ENCODE measurements around the gene CIDEA.

The CIDEA gene

DNA sequence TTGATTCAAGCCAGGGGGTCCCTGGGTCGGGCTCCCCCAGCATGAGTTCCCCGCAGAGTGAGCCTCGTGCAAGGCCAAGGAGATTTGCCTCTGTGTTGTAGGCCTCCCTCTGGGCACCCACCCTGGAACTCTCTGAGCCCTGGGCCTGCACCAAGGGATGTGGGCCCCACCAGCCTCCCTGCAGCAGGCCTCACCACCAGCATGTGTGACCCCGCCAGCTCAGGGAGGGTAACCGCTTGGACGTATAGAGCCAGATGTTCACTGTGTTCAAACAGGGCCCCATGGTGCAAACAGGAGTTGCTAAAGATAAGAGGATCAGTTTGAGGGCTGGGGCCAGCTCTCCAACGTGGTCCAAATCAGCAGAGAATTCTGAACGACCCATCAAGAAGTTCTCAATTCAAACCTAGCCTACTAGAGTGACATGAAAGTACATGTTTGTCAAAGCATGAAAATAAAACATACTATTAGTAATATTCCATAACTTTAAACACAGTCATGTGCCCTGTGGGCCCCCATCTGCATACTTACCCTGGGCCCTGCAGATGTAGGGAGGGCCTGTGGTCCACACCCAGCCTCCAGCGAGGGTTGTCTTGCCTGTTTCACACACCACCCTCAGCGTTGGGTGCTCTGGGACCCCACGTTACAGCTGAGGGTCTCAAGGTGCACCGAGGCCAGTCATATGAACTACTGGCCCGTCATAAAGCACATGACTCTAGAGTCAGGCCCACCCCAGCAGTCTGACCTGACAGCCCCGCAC, 48.4 kb downstream of the CIDEA start:
- DNase-seq, result no peak

DNA sequence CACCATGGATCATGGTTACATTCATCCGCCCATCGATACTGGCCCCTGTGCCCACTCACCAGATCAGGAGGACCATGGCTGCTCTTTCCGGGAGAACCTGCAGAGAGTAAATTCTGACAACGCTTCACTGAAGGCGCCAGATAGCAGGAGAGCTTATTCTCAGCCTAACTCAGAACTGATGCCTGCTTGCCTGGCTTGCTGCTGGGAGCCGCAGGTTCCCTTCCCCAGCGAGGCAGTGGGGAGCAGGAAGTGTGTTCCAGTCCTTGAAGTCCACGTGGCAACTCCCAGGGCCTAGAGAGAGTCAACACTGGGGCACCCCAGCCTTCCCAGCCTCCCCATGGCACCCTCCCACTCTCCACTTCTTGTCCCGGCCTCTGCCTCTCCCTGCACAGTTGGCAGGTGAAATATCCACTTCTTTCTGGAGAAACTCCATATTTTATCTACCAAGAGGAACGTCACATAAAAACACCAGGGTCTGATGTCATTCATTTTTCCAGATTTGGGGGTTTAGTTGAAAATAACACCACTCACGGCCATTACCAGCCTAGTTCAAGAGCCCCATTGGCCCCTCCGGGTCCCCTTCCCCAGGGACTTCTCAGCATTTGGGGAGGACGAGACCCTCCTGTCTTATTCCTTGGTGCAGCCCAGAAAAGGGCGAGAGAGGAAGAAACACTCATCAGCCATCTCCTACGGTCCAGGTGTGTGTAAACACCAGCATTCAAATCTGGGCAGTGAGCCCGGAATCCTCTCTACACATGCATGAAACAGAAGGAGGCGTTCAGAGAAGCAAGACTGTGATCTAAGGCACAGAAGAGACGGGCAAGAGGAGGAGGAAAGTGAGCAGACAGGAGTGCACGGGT, 50.4 kb downstream of the CIDEA start:
- DNase-seq, result no peak

DNA sequence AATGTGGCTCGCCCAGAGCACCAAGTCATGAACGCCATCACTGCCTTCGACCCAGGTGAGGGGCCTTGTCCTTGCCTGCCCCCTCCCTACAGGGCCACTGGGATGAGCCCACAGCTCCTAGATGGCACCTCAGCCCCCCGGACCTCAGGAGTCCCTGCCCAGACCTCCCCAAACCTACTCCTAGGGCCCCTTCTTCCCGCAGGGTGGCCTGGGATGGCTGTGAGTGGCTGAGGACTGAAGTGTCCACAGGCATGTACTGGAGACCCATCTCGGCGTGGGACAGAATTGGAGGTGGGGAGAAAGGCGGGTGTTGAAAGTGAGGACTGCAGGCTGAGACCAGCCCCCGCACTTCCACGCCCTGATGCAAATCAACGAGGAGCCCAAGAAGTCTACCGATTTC, 51.0 kb downstream of the CIDEA start:
- DNase-seq, result no peak

DNA sequence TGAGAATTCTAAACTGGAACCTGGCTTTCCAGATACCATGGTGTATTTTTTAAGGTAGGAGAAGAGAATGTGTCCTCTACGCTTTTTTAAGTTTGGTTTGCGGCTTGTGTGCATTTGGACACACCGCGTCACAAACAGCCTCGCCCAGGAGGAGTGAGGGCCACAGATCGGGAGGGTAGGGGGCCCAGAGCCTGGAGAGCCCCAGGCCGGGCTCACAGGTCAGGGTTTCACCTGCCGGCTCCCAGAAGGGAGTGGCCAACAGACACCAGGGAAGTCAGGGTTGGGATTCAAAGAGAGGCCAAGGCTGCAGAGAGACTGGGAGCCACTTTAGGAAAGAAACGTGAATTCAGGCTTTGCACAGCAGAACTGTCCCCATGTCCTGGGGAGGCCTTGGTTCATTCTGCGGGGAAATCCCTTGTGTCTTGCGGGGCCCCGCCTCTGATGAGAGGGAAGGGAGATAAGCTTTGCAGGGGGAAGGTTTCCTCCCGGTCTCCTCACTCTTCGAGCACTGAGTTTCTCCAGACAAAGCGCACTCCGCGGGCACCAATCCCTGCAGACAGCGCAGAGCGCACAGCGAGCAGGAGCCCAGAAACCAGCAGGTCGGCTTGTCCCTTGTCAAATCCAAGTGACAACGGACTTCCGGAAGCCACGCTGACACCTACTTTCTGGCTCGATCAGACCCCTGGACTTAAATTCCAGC, 51.9 kb downstream of the CIDEA start:
- peak; percentile 25 for DNase-seq

DNA sequence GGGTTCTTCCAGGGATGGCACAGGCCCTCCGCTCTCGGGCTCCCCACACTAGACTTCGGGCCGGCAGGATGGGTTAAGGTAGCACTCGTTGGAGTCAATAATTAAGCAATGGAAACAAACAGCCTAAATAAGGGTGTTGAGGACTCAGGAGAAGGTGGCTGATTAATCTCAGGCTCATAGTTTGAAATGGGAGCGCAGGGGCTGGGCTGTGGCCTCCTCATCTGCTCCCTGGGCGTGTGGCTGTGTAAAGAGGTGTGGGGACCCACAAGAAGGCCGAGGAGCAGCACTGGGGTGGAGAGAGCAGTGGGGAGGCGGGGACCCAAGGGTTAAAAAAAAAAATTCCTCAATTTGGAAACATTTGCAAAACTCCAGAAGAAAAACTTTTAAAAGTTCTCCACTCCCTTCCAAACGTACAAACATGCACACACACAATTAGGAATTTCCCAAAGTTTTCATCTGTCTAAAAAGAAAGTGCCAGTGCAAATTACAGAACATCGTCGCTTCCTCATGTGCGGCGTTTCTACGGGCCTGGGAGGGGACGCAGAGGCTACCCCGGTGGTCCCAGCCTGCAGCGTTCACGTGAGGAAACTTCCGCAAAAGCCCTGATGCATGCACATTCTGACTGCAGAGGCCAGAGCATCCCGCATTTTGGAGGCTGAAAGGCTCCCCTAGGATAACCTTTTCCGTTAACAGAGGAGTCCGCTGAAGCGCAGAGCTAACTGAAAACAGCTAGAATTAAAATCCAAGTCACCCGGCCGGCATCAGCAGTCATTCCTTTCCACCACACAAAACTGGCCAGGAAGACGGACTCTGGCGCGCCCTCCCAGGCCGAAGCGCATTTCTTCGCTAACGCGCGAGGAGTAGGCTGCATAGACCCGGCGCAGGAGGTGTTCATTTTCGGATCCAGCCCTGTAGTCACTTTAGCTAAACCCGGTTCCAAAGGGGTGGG, 52.9 kb downstream of the CIDEA start:
- peak; percentile 69 for DNase-seq

DNA sequence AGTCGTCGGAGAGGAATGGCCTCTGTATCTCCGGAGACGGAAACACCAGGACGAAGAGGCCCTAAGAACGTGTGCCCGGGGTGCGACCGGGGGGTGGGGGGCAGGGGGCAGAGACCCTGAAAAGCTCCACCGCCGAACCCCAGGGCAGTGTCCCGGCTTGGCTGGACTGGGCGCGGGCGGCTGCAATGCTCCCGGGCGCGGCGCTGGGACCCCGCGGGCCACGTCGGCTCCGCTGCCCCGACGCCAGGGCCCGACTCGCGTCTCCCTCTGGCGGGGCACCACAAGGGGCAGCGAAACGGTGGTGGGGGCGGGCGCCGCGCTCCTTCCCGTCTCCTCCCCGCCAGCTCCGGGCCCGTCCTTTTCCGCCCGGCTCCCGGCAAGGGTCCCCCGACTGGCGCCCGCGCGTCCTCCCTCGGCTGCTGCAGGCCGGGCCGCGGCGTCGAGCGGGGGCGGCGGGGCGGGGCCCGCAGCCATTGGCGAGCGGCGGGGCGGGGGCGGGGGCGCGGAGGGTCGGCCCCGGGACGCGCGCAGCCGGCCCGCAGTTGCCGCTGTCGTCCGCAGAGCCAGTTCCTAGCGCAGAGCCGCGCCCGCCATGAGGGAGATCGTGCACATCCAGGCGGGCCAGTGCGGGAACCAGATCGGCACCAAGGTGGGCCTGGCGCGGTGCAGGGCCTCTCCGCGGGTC, 53.7 kb downstream of the CIDEA start, which contains the start of gene TUBB6:
TSS of gene TUBB6 (plus strand) at position 541 of the 685 bp plus-strand sequence. CDS start at position 593, 52 bp downstream.
- DNase-seq, result peak; percentile 73

DNA sequence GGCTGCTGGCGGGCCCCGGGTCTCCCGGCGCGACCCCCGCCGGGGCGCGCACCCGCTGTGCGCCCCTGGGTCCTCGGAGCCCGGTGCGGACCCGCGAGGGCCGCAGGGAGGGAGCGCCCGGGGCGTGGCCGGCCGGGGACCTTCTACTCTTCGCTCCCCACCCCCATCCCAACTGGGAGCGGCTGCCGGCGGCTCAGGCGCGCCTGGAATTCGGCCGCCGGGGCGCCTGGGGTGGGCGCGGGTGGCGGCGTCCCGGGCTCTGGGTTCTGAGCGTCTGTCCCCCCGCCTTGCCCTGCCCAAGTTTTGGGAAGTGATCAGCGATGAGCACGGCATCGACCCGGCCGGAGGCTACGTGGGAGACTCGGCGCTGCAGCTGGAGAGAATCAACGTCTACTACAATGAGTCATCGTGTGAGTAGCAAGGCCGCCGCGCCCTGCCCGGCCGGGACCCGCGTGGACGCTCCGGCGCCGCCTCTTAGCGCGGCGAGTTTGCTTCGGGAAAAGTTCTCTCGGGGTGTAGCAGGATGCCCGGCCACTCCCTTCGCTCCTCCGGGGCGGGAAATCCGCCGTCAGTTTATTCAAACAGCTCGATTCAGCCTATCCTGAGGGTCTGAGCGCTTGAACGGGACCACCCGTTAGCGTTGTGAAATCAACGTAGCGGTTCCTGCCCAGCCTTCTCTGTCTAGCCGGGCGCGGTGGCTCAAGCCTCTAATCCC, 54.4 kb downstream of the CIDEA start:
- peak; percentile 90 for DNase-seq

DNA sequence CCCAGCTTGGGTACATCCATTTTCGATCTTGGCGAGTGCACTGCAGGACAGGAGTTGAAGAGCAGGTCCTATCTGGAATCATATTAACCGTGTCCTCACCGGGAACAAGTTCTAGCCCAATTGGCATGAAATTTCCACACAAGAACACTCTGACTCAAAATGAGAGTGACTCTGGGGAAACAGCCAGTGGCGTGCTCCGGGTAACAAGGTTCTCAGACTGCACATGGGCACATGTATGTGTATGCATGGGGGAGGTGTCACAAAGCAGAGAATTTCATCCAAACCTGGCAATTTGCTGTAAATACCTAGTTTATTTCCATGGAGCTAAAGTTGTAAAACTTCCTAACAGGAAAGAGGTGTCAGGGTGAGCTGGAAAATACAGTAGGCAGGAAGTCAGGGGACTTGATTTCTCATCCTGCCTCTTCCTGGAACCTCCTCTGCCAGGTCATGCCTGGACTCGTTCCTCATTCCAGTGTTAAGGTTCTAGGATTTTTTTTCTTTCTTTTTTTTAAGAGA, 55.6 kb downstream of the CIDEA start:
- no peak for DNase-seq

DNA sequence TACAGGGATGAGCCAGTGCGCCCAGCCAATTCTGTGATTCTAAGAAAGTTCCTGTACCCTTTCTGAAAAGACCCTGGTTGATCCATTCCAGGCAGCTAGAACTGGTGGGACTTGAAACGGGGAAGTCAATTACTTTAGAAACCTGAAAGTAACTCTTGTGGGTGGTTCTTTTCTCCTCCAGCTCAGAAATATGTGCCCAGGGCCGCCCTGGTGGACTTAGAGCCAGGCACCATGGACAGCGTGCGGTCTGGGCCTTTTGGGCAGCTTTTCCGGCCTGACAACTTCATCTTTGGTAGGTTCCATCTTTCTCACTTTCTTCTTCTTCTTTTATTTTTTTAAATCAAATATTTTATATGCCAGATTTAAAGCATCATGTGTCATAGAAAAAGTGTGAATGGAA, 56.6 kb downstream of the CIDEA start:
- DNase-seq, result no peak

DNA sequence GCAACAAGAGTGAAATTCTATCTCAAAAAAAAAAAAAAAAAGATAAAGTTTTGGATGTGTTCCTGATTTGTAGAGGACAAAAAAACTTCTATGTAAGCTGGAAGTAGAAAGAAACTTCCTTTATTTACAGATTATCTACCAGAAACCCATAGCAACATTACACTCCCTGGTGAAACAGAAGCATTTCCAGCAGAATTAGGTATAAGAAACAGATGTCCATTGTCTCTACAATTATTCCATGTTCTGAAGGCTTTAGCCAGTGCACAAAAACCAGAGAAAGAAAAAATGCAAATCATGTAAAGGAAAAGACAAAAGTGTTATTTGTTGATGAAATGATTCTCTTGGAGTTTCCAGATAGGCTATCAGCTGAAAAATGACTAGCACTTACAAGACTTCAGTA, 58.8 kb downstream of the CIDEA start:
- DNase-seq, result no peak

DNA sequence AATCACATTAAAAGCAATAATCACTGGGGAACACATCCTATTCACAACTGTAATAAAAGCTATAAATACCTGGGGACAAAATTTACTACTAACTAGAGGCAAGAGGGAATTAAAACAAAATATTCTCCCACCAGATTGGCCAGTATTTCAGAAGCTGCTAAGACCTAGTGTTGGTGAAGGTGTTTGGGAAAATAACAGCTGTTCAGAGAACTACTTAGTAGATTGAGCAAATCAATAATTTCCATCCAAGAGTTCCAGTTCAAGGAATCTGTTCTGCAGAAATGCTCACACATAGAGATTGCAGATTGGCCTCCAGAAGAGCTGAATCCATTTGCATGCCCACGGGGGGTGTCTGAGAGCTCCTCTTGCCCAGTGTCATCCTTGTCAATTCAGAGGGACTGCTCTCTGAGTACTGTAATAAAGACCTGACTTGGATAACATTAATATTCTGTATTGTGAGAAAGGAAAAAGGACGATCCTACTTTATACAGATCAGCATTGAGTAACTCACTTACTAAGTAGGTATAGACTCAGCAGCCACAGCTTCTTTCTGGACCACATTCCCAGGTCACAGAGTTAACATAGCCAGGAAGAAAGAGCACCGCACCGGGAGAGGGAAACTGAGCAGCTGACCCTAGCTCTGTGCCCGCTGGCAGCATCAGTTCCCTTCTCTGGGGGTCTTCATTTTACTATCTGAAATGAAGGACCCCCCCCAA, 59.5 kb downstream of the CIDEA start:
- no peak for DNase-seq

DNA sequence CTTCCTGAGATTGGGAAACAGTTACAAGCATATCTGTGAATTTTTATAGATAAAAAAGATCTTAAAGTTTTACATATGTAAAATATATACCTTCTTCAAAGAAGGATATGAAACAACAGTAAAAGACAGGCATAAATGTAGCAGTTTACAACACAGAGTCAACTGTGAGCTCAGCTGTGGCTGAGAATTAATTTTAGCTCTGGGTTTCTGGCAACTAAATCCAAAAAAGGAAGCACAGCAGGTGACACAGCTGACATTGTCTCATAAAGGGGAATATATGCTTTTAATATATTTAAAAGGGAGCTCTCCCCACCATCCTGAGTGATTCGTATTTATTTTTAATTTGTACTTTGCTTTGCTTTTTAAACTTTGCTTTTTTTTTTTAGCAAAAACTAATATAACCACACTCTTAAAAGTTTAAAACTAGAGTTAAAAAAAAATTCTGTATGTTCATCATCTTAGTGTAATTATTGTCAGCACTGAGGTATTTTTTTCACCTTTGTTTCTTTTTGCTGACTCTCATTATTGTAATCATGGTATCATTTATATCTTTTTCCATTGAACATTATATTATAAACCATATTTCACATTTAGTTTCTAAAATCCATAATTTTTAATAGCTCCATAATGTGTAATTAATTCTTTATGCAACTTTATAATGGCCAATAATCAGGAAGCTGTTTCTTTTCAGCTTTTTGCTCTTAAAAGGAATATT, 60.6 kb downstream of the CIDEA start:
- no peak for DNase-seq

DNA sequence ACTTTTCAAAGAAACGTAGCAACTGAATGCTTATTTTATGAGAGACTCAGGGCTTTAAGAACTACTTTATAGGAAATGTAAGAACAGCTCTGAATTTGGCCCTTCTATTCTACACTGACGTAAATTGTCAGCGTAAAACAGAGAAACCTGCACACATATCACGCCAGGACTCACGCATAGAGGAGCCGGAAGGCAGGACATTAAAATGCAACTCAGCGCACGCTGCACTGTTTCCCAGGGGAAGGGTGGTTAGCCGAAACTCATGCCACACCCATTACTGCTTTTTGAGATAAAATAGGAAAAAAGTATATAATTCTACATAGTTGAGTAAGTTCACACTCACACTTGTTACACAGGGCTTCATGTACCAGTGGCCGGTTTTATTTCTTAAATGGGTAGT, 61.3 kb downstream of the CIDEA start:
- no peak for DNase-seq

DNA sequence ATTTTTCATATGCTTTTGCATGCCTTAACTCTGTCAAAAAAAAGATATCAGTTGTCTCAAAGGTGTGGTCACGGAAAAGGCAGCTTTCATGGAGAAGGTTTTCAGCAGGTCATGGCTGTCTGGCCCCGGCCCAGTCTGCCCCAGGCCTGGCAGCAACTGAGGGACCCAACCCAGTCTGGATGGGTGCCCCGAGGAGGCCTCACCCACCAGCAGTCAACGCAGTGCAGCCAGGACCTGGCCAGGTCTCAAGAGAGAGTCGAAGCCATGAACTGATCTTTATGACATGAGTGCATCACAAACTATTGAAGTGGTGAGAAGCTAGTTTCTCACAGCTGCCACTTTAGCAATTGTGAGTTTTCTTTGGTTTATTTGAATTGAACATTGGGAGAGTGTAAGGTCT, 61.8 kb downstream of the CIDEA start:
- no peak for DNase-seq

DNA sequence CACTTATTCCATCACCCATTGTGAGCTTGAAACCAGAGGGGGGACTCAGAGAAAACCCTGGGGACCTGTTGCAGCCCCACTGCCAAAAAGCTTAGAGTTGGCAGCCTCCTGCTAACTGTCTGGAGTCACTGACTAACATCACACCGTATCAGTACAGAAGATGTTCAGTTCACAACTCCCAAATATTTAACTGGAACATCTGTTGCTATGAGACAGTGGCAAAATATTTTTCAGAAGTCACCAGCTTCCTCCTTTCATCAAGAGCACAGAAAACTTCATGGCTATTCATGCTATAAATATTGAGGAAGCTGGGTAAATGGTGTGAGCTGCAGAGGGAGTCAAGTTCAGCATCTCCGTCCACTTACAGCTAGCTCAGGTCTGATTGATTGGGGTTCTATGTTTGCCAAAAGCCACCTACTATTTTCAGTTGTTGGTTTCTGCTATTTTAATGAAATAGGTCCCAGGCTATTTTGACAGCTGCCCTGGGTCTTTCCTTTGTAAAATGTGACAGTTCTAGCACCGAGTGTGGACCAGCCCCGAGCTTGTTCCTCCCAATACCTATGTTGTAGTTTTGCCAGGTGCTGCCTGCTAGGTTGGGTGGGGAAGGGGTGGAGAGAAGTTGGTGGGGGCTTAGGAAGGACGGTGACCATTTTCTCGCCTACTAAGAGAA, 63.6 kb downstream of the CIDEA start:
- DNase-seq, result no peak

DNA sequence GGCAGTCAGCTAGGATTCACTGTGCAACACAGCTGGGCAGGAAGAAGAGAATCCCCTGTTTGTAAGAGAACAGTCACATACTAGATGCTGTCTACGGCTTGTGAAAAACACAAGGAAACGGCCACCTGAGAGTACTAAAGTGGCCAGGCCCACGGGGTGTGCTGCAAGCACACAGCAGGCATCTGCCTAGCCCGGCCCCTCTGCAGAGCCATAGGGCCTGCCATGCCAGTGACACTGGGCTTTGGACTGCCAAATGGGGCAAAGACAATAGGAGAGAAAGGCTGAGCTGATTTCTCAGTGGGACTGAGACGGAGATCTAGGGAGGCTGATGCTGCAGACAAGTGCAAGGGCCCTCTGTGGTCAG, 64.2 kb downstream of the CIDEA start:
- DNase-seq, result no peak

DNA sequence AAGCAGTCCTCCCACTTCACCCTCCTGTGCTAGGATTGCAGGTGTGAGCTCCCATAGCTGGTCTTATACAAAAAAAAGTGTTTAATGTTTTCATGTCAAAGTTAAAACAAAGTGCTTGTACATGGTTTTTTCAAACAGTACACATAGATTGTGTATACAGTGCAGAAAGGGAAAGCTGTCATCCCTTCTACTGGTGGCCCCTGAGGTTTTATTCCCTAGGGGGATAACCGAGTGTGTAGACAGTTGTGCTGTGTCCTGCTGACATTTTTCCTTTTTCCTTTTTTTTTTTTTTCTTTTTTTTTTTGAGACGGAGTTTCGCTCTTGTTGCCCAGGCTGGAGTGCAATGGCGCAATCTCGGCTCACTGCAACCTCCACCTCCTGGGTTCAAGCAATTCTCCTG, 64.7 kb downstream of the CIDEA start:
- DNase-seq, result no peak

DNA sequence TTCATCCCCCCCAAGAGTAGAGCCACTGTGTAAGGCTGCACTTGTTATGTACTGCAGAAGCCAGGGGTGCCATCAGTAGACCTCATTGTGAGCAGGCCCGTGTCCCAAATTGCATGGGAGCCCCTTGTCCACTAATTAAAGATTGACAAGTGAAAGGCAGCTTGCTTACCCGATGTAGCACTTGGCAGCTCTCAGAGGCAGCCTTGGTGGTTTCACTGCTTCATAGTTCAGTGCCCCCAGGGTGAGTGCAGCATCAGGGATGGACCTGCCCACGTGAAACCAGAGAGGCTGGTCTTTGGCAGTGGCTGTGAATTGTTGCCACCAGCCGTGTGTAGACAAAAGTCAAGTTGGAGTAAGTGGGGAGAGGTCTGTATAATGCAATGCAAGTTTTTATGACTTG, 67.2 kb downstream of the CIDEA start:
- DNase-seq, result no peak
